GM12878 (cell line): Measurements from ENCODE around the gene TM7SF3. TPM values are rescaled to one million over a fixed set of nuclear protein-coding genes. Genes with fewer than 3 reads are reported as not detected.

ENCODE experiments used
- ATAC-seq: fragments of 200-7000 bp; cut with Tn5 transposase; 3 replicates; pipeline ENCODE4 v1.9.1; 2020; ENCODE audit warnings: mild to moderate bottlenecking, moderate library complexity
- BruUV-seq: library from RNA; stranded (reverse); fragments of 400-500 nt; replicated peaks from 2 replicates; lab custom pipeline; 2021; lab: Mats Ljungman, UMichigan
- CTCF ChIA-PET: fragments of 300-600 bp; sonication (Branson Sonifier 250); formaldehyde crosslinking; extraction: SDS; loops from one replicate; lab custom pipeline; 2021; ENCODE audit warnings: inconsistent platforms; lab: Yijun Ruan, JAX
- POLR2A ChIA-PET: fragments of 350-600 bp; formaldehyde crosslinking; extraction: SDS; loops from one replicate; lab custom pipeline; 2021; ENCODE audit warnings: inconsistent platforms; lab: Charles Lee
- RAD21 ChIA-PET: fragments of 300-600 bp; sonication (Branson Sonifier 250); formaldehyde crosslinking; loops from one replicate; lab custom pipeline; 2023; ENCODE audit warnings: antibody characterized with exemption; ENCODE audit not compliant: unreplicated experiment; lab: Charles Lee
- SMC1A ChIA-PET: fragments of 300-600 bp; sonication (Branson Sonifier 250); formaldehyde crosslinking; loops from one replicate; lab custom pipeline; 2023; ENCODE audit not compliant: unreplicated experiment, uncharacterized antibody; lab: Charles Lee
- DNase-seq: peaks from one replicate; pipeline ENCODE4 v3.0.0-alpha.2; 2011; ENCODE audit warnings: low read depth, low spot score
- FAIRE-seq: peaks from 3 replicates; lab custom pipeline; 2011; peaks lifted over from hg19 to GRCh38; lab: Jason Lieb, UNC
- H2AFZ ChIP-seq: 2 replicates; pipeline ENCODE4 v1.6.0; 2011; ENCODE audit warnings: low read depth, low read length, control low read depth; ENCODE audit not compliant: control insufficient read depth
- H3K27ac ChIP-seq: 2 replicates; pipeline ENCODE4 v1.5.1; 2011; ENCODE audit warnings: control low read depth; ENCODE audit not compliant: control insufficient read depth, insufficient read depth
- H3K27me3 ChIP-seq, 2 experiments: replicated peaks in 1 of 2; 2 replicates each; pipeline versions ENCODE4 v1.6.0 to v1.6.1; 2011; ENCODE audit warnings: low read length in 1 of 2; ENCODE audit not compliant: control insufficient read depth in 2 of 2, insufficient read depth in 2 of 2
- H3K36me3 ChIP-seq, 2 experiments: 2 replicates each; pipeline ENCODE4 v1.5.1; 2011; ENCODE audit warnings: low read length in 1 of 2; ENCODE audit not compliant: control insufficient read depth in 2 of 2, insufficient read depth in 2 of 2
- H3K4me1 ChIP-seq: 2 replicates; pipeline ENCODE4 v1.6.1; 2011; ENCODE audit warnings: mild to moderate bottlenecking, low read length, moderate library complexity, mixed read lengths; ENCODE audit not compliant: control insufficient read depth, insufficient read depth
- H3K4me2 ChIP-seq: 2 replicates; pipeline ENCODE4 v1.6.0; 2011; ENCODE audit warnings: control low read depth; ENCODE audit not compliant: control insufficient read depth, insufficient read depth
- H3K4me3 ChIP-seq: fragments of 200-600 bp; sonication (generic); 2 replicates; pipeline ENCODE4 v1.5.1; 2016
- H3K79me2 ChIP-seq: 2 replicates; pipeline ENCODE4 v1.6.0; 2011; ENCODE audit warnings: low read length; ENCODE audit not compliant: control insufficient read depth, insufficient read depth
- H3K9ac ChIP-seq: 2 replicates; pipeline ENCODE4 v1.8.0; 2011; ENCODE audit warnings: low read length, control low read depth, mixed read lengths; ENCODE audit not compliant: control insufficient read depth, insufficient read depth
- H3K9me3 ChIP-seq: replicated peaks from 3 replicates; pipeline ENCODE4 v1.5.1; 2011; ENCODE audit warnings: mild to moderate bottlenecking, low read length; ENCODE audit not compliant: control insufficient read depth, insufficient read depth
- H4K20me1 ChIP-seq: 2 replicates; pipeline ENCODE4 v1.6.0; 2011; ENCODE audit not compliant: control insufficient read depth, insufficient read depth
- CHD1 ChIP-seq: IDR thresholded peaks from 2 replicates; pipeline ENCODE4 v1.6.1; 2012; ENCODE audit warnings: low read depth, low read length, improper control_type of control experiment
- CHD2 ChIP-seq: IDR thresholded peaks from 2 replicates; pipeline ENCODE4 v1.6.1; 2011; ENCODE audit warnings: low read depth, low read length, improper control_type of control experiment, borderline replicate concordance
- DPF2 ChIP-seq: fragments of 450-650 bp; IDR thresholded peaks from 2 replicates; pipeline ENCODE4 v1.6.1; 2017; ENCODE audit warnings: mild to moderate bottlenecking
- EGR1 ChIP-seq, 2 experiments: IDR thresholded peaks; 1 replicate in 1 of 2; 2 replicates in 1 of 2; pipeline ENCODE4 v1.6.1; 2011 to 2012; ENCODE audit warnings: low read depth in 2 of 2, low read length in 2 of 2, borderline replicate concordance in 1 of 2, mild to moderate bottlenecking in 1 of 2, moderate library complexity in 1 of 2
- FOXK2 ChIP-seq: fragments of 450-650 bp; IDR thresholded peaks from 2 replicates; pipeline ENCODE4 v1.6.1; 2017; ENCODE audit warnings: mild to moderate bottlenecking, moderate library complexity
- KDM1A ChIP-seq: fragments of 200-600 bp; sonication (generic); IDR thresholded peaks from 2 replicates; pipeline ENCODE4 v1.6.1; 2016; ENCODE audit warnings: borderline replicate concordance
- PAX8 ChIP-seq: fragments of 450-650 bp; IDR thresholded peaks from 2 replicates; pipeline ENCODE4 v1.6.1; 2017; ENCODE audit warnings: mild to moderate bottlenecking, moderate library complexity
- SKIL ChIP-seq: fragments of 450-650 bp; IDR thresholded peaks from 2 replicates; pipeline ENCODE4 v1.6.1; 2017; ENCODE audit warnings: mild to moderate bottlenecking, low read depth, inconsistent platforms; ENCODE audit not compliant: poor library complexity, severe bottlenecking
- SMAD1 ChIP-seq: fragments of 450-650 bp; IDR thresholded peaks from 2 replicates; pipeline ENCODE4 v1.6.1; 2018; ENCODE audit warnings: mild to moderate bottlenecking, low read depth; ENCODE audit not compliant: partially characterized antibody
- SMARCA5 ChIP-seq: fragments of 450-650 bp; IDR thresholded peaks from 2 replicates; pipeline ENCODE4 v1.6.1; 2017; ENCODE audit warnings: mild to moderate bottlenecking
- STAT1 ChIP-seq: fragments of 450-650 bp; conservative IDR thresholded peaks from 2 replicates; pipeline ENCODE4 v1.6.1; 2014; ENCODE audit warnings: antibody characterized with exemption, mild to moderate bottlenecking
- STAT3 ChIP-seq: IDR thresholded peaks from 2 replicates; pipeline ENCODE4 v1.6.1; 2011; ENCODE audit warnings: low read depth, low read length, improper control_type of control experiment
- YY1 ChIP-seq: IDR thresholded peaks from 2 replicates; pipeline ENCODE4 v1.6.1; 2011; ENCODE audit warnings: low read depth, mild to moderate bottlenecking, low read length
- ZNF217 ChIP-seq: fragments of 450-650 bp; IDR thresholded peaks from 2 replicates; pipeline ENCODE4 v1.6.1; 2017; ENCODE audit warnings: antibody characterized with exemption, mild to moderate bottlenecking
- WGBS: methylation state at CpG from one replicate; pipeline ENCODE4 v1.1.6; 2016; ENCODE audit warnings: low lambda C conversion rate; ENCODE audit not compliant: insufficient replicate concordance, insufficient coverage; ENCODE audit errors: missing lambda C conversion rate; 5-methylcytosine and 5-hydroxymethylcytosine counted together
- in situ Hi-C: fragments of 300-500 bp; cut with MboI; formaldehyde crosslinking; loops from 9 replicates; pipeline ENCODE4 v1.14.3; 2018; ENCODE audit warnings: mixed read lengths
- intact Hi-C: fragments of 100-400 bp; cut with micrococcal nuclease; formaldehyde crosslinking; loops from one replicate; pipeline ENCODE4 v1.14.2; 2022; ENCODE audit not compliant: unreplicated experiment
- polyA plus RNA-seq, 11 experiments: library from polyadenylated mRNA; depleted of rRNA in 4 of 11; unstranded in 6 of 11; stranded (reverse) in 5 of 11; fragments of >200 nt; fragmentation: Nextera tagmentation in 4 of 11; fragmentation: Illumina TruSeq in 1 of 11; extraction: Ambion mirVana in 4 of 11; extraction: Trizol in 1 of 11; gene quantifications; 1 replicate in 1 of 11; 2 replicates in 10 of 11; pipeline versions ENCODE4 v1.2.1 to v1.2.3, GENCODE V29; 2011 to 2016; ENCODE audit warnings: inconsistent platforms in 2 of 11, missing spikeins in 2 of 11, low read depth in 1 of 11
- total RNA-seq, 4 experiments: library from RNA; depleted of rRNA in 3 of 4; stranded (reverse); fragments of >200 nt in 3 of 4; fragmentation: Illumina TruSeq in 1 of 4; extraction: Trizol in 1 of 4; gene quantifications; 2 replicates each; pipeline versions ENCODE4 v1.2.1 to v1.2.3, GENCODE V29; 2013 to 2021
- TF ChIP-seq, protein P1 (sequence below): IDR thresholded peaks from 2 replicates; pipeline ENCODE4 v1.6.1; 2012; ENCODE audit warnings: low read depth, low read length, improper control_type of control experiment
- TF ChIP-seq, protein P2 (sequence below): IDR thresholded peaks from 2 replicates; pipeline ENCODE4 v1.6.1; 2012; ENCODE audit warnings: low read depth, low read length, improper control_type of control experiment
- TF ChIP-seq, protein P3 (sequence below): fragments of 450-650 bp; IDR thresholded peaks from 2 replicates; pipeline ENCODE4 v1.6.1; 2014; ENCODE audit warnings: mild to moderate bottlenecking

The TM7SF3 gene
- total and polyA plus RNA-seq, 10 of the 15 experiments (the other 5 are each of a cell fraction or from before 2014, with no cell fraction given), result 31.4 to 341 (median 74.8) TPM

- RAD21 ChIA-PET, result no interaction called here
- POLR2A ChIA-PET, result no interaction called here
- H3K4me2 ChIP-seq, result no peak overlapping the region
- CTCF ChIA-PET, result interaction anchor here (1.2 to 2.0 kb wide), 2 partner anchors 21 to 323 kb away, joined by 3 to 6 read pairs; no protein-coding TSS in a partner anchor
- SMC1A ChIA-PET, result no interaction called here
- intact Hi-C loops (no loop called here), in situ Hi-C loops (no loop called here)
- ATAC-seq (no peak), DNase-seq (no peak)
- H3K4me3 ChIP-seq, result no peak overlapping the region
- no peaks in the 10 kb centered on the region for H3K79me2 ChIP-seq
- no TSS peak for BruUV-seq
- 66% methylated on average over 3 of the region's 3 CpGs for WGBS
- no peaks in the 10 kb centered on the region; a peak in 1 of 4 replicates for H3K36me3 ChIP-seq
- TF ChIP-seq ZNF217 (no peak), SKIL (no peak), YY1 (no peak), KDM1A (no peak), STAT3 (no peak), SMARCA5 (no peak), CHD1 (no peak), EGR1 (IDR thresholded peaks at IDR 0.05; ENCODE audit: borderline replicate concordance in 1 of 2, low read depth in 2 of 2, low read length in 2 of 2) (no peak), DPF2 (no peak), STAT1 (no peak), SMAD1 (no peak), PAX8 (no peak), CHD2 (no peak), FOXK2 (no peak)
- TF ChIP-seq, protein P1, sequence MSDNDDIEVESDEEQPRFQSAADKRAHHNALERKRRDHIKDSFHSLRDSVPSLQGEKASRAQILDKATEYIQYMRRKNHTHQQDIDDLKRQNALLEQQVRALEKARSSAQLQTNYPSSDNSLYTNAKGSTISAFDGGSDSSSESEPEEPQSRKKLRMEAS, result no peak
- TF ChIP-seq, protein P2, sequence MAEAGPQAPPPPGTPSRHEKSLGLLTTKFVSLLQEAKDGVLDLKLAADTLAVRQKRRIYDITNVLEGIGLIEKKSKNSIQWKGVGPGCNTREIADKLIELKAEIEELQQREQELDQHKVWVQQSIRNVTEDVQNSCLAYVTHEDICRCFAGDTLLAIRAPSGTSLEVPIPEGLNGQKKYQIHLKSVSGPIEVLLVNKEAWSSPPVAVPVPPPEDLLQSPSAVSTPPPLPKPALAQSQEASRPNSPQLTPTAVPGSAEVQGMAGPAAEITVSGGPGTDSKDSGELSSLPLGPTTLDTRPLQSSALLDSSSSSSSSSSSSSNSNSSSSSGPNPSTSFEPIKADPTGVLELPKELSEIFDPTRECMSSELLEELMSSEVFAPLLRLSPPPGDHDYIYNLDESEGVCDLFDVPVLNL, result no peak
- TF ChIP-seq, protein P3, sequence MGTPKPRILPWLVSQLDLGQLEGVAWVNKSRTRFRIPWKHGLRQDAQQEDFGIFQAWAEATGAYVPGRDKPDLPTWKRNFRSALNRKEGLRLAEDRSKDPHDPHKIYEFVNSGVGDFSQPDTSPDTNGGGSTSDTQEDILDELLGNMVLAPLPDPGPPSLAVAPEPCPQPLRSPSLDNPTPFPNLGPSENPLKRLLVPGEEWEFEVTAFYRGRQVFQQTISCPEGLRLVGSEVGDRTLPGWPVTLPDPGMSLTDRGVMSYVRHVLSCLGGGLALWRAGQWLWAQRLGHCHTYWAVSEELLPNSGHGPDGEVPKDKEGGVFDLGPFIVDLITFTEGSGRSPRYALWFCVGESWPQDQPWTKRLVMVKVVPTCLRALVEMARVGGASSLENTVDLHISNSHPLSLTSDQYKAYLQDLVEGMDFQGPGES, result no peak
- TF ChIP-seq, all 136 proteins: peak for 0
- no peak for FAIRE-seq
- Histone ChIP-seq H3K9me3 (peaks cover 6% of the 10 kb centered on the region), H3K4me1 (peaks cover 9% of the 10 kb centered on the region), H4K20me1 (no peaks in the 10 kb centered on the region), H3K27me3 (no peaks in the 10 kb centered on the region), H3K9ac (no peak overlapping the region), H3K27ac (no peak overlapping the region), H2AFZ (no peak overlapping the region)
These were observed 47.1 kb upstream of the TM7SF3 start for GRCh38 chr12:27061317-27061716.
